ENCODE data around the gene DDX10.
"Not testable (repeated sequence)": the region's sequence is repeated elsewhere in the genome, so short reads cannot be mapped to it uniquely, and the experiment has no call there.

GRCh38 chr11:108779147-108779546 lies 114.3 kb downstream of the DDX10 start:
- not testable (repeated sequence) for TF ChIP-seq CTCF, POLR2A (IDR thresholded peaks at IDR 0.05)

Measured in testis (tissue), 2 donors.